ENCODE results near the gene DDA1.

The DDA1 gene

GRCh38 chr19:17306285-17306714, 3.1 kb upstream of the DDA1 start:
- no peak for TF ChIP-seq REST (IDR thresholded peaks at IDR 0.05; ENCODE audit: insufficient read depth in 1 of 2, low read depth in 2 of 2, low read length in 2 of 2)
- no peak for TF ChIP-seq FOXP2 (optimal IDR thresholded peaks at IDR 0.05; ENCODE audit: borderline replicate concordance, extremely low read depth, extremely low read length, insufficient read depth)
- TF ChIP-seq SIN3A (IDR thresholded peaks at IDR 0.05; ENCODE audit: borderline replicate concordance, insufficient read depth, low read length), result no peak

- TF ChIP-seq TAF1 (IDR thresholded peaks at IDR 0.05; ENCODE audit: borderline replicate concordance, insufficient read depth, low read length) (no peak), REST (IDR thresholded peaks at IDR 0.05; ENCODE audit: insufficient read depth in 1 of 2, low read depth in 2 of 2, low read length in 2 of 2) (no peak), FOXP2 (optimal IDR thresholded peaks at IDR 0.05; ENCODE audit: borderline replicate concordance, extremely low read depth, extremely low read length, insufficient read depth) (no peak), POLR2AphosphoS5 (IDR thresholded peaks at IDR 0.05; ENCODE audit: low read depth, low read length) (no peak), SIN3A (IDR thresholded peaks at IDR 0.05; ENCODE audit: borderline replicate concordance, insufficient read depth, low read length) (no peak)
These were observed 1.4 kb upstream of the DDA1 start for GRCh38 chr19:17307876-17308377.

- no peak for TF ChIP-seq REST (IDR thresholded peaks at IDR 0.05; ENCODE audit: insufficient read depth in 1 of 2, low read depth in 2 of 2, low read length in 2 of 2)
- TF ChIP-seq POLR2AphosphoS5 (IDR thresholded peaks at IDR 0.05; ENCODE audit: low read depth, low read length), result no peak
- TF ChIP-seq FOXP2 (optimal IDR thresholded peaks at IDR 0.05; ENCODE audit: borderline replicate concordance, extremely low read depth, extremely low read length, insufficient read depth), result no peak
- TF ChIP-seq TAF1 (IDR thresholded peaks at IDR 0.05; ENCODE audit: borderline replicate concordance, insufficient read depth, low read length), result no peak
- no peak for TF ChIP-seq SIN3A (IDR thresholded peaks at IDR 0.05; ENCODE audit: borderline replicate concordance, insufficient read depth, low read length)
These were observed 650 bp downstream of the DDA1 start for GRCh38 chr19:17309965-17310461.

GRCh38 chr19:17311455-17312188, 2.3 kb downstream of the DDA1 start:
- TF ChIP-seq REST (IDR thresholded peaks at IDR 0.05; ENCODE audit: insufficient read depth in 1 of 2, low read depth in 2 of 2, low read length in 2 of 2) (no peak), POLR2AphosphoS5 (IDR thresholded peaks at IDR 0.05; ENCODE audit: low read depth, low read length) (no peak), SIN3A (IDR thresholded peaks at IDR 0.05; ENCODE audit: borderline replicate concordance, insufficient read depth, low read length) (no peak), TAF1 (IDR thresholded peaks at IDR 0.05; ENCODE audit: borderline replicate concordance, insufficient read depth, low read length) (no peak), FOXP2 (optimal IDR thresholded peaks at IDR 0.05; ENCODE audit: borderline replicate concordance, extremely low read depth, extremely low read length, insufficient read depth) (no peak)

All from PFSK-1 (cell line).